SHP77 (cell line): ENCODE results near the gene CD72.

Source experiments
- DNase-seq, 2 experiments: peaks; one replicate each; lab custom pipeline; 2025; lab: John Stamatoyannopoulos, UW

CD72 gene, protein sequence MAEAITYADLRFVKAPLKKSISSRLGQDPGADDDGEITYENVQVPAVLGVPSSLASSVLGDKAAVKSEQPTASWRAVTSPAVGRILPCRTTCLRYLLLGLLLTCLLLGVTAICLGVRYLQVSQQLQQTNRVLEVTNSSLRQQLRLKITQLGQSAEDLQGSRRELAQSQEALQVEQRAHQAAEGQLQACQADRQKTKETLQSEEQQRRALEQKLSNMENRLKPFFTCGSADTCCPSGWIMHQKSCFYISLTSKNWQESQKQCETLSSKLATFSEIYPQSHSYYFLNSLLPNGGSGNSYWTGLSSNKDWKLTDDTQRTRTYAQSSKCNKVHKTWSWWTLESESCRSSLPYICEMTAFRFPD

DNA sequence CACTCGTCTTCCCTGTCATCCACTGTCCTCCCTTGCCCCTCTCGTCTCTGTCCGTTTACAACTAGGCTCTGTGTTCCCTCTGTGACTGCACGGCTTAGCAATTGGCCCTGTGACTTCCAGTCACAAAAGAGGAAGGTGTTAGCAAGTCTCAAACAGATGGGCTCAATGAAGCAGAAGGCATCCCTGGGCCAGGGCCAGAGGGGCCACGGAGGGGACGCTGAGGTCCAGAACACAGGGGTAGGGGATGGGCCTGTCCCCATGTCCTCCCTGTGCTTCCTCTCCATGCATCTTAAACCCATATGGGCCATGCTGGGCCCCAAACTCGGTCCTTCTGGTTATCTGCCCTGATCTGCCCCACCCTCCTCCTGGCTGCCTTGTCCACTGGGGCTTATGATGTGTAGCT is at the start of gene CD72:
CD72 (minus strand) TSS at position 89 of the 403 bp plus-strand sequence. CDS start 110 bp downstream, outside the sequence.
- DNase-seq = no peak

- DNase-seq = no peak
Measured at GRCh38 chr9:35667939-35668338, 49.7 kb upstream of the CD72 start.

DNA sequence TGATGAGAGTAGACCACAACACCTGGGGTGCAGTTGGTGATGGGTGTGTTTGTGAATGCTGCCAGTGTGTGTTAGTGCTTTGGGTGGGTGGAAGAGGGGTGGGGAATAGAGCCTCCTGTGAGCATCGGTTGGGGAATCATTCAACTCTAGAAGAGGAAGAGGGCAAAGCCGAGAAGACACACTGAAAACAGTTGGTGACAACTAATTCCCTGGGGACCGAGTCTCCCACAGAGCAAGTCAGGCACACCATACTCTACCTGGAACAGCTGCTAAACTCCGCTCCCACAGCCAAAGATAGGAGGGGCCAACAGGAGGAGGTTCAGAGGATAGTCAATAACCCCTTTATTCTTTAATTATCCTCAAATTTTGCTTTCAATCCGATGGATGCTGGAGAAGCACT is 48.3 kb upstream of the CD72 start:
- DNase-seq = no peak

GRCh38 chr9:35666045-35666444 is 47.8 kb upstream of the CD72 start:
- DNase-seq = no peak

- no peak for DNase-seq
Measured at GRCh38 chr9:35665471-35665818, 47.2 kb upstream of the CD72 start.

GRCh38 chr9:35664531-35665470 is 46.6 kb upstream of the CD72 start, which contains the start of gene ARHGEF39:
Gene ARHGEF39 (minus strand): TSS chr9:35665195. CDS start chr9:35665169, 26 bp downstream.
- DNase-seq = peak; percentile 61 to 79

- DNase-seq = no peak
Measured at GRCh38 chr9:35662437-35662836, 44.2 kb upstream of the CD72 start.

- no peak for DNase-seq
Measured at GRCh38 chr9:35661756-35662350, 43.6 kb upstream of the CD72 start.

DNA sequence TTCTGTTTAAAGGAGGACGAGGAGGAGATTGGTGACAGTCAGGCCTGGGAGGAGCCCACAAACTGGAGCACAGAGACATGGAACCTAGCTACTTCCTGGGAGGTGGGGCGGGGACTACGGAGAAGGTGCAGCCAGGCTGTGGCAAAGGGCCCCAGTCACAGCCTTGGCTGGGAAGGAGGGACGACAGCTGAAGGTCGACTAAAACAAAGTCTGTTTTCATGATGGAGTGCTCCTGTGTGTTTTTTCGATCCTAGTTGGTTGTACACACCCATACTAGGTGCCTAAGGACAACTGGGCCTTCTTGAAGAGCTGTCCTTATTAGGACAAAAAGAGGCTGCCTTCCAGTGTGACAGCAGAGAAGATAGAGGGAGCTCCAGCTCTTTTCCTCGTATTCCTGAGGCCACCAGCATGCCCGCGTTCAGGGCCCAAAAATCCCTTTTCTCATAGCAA is 42.8 kb upstream of the CD72 start:
- DNase-seq = no peak

GRCh38 chr9:35659340-35659739 is 41.1 kb upstream of the CD72 start:
- DNase-seq = no peak

- DNase-seq = peak in 1 of 2 experiments; percentile 11
Measured at GRCh38 chr9:35658968-35659220, 40.7 kb upstream of the CD72 start.

DNA sequence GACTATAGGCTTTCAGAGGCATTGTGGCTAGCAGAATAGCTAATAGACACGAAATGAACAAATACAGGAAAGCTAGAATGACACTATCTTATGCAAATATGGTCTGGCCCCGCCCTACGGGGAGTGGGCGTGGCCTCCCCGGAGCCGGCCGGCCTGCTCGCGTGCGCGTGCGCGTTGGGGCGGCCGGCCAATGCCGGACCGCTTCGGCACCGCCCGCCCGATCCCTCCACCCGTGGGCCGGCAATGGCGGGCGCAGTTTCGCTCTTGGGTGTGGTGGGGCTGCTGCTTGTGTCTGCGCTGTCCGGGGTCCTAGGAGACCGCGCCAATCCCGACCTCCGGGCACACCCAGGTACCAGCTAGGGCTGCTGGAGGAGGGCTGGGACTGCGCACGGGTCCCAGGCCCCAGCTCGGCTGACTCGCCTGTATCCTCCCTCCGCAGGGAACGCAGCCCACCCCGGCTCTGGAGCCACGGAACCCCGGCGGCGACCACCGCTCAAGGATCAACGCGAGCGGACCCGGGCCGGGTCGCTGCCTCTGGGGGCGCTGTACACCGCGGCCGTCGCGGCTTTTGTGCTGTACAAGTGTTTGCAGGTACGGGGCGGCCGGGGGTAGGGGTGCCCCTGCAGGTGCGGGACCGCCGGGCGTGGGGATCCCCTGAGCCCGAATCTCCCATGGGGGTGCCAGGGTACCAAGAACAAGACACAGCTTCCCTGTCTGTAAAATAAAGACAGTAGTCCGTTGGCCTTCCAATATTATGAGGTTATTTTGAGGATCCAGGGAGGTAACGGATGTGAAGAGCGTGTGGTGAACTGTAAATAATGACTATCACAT is 40.1 kb upstream of the CD72 start, which contains the start of gene CCDC107:
CCDC107 (plus strand) TSS at position 156 of the 831 bp plus-strand sequence; CDS start at position 244, 88 bp downstream.
- DNase-seq = peak in 1 of 2 experiments; percentile 50

DNA sequence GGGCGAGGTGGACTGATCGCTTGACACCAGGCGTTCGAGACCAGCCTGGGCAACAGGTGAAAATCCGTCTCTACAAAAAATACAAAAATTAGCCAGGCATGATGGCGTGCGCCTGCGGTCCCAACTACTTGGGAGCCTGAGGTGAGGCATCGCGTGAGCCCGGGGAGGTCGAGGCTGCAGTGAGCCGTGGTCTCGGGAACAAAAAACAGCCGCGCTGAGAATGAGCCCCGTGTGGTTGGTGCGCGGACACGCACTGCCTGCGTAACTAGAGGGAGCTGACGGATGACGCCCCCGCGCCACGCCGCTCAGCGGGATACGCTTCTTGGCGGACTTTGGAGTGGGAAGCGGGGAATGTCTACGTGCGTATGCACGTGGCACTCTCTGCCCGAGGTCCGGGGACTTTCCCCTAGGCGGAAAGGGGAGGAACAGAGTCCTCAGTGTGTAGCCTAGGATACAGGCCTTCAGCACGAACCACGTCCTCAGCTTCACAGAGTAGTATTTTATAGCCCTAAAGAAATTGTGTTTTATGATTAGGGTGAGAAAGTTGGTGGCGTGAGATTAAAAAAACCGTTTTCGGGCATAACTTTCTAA is 39.4 kb upstream of the CD72 start, which contains the start of gene RMRP:
RMRP (minus strand) TSS at position 474 of the 591 bp plus-strand sequence.
- DNase-seq = peak; percentile 87 to 93

DNA sequence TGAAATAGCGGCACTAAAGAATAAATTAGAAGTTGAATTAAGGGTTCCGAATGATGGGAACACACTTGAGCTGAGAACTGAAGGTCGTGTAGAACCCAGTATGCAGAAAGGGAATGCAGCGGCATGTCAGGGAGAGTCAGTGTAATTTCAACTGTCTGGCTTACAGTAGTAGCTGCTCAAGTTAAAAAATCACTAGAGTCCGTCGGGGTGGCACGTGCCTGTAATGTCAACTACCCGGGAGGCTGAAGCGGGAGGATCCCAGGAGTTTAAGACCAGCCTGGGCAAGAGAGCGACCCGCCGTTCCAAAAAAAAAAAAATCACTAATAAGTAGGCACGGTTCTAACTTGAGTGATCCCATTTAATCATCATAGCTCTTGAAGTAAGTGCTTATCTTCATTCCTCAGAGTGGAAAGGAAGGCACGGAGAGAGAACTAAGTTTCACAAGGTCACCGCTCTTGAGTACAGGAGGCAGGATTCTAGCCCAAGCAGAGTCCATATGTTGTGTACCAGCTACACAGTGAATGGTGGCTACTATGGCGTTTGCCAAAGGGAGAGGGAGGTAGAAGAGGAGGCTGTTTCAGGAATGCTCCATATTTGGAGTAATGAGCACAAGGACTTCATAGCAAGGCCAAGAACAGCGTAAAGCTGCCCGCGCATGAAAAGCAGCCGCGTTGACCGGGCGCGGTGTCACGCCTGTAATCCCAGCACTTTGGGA is 38.8 kb upstream of the CD72 start:
- no peak for DNase-seq

DNA sequence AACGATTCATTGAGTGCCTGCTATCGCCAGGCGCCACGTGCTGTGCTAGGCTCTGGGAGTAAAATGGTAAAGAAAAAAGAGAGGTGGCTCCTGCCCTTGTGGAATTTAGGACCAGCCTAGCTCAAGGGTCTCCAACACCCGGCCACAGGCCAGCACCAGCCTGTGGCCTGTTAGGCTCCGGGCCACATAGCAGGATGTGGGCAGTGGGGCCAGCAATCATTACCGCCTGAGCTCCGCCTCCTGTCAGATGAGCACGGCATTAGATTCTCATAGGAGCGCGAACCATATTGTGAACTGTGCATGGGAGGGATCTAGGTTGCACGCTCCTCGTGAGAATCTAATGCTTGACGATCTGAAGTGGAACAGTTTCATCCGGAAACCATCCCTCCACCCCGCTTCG is 38.1 kb upstream of the CD72 start:
- DNase-seq = no peak

- DNase-seq = no peak
Measured at GRCh38 chr9:35653611-35654010, 35.4 kb upstream of the CD72 start.

DNA sequence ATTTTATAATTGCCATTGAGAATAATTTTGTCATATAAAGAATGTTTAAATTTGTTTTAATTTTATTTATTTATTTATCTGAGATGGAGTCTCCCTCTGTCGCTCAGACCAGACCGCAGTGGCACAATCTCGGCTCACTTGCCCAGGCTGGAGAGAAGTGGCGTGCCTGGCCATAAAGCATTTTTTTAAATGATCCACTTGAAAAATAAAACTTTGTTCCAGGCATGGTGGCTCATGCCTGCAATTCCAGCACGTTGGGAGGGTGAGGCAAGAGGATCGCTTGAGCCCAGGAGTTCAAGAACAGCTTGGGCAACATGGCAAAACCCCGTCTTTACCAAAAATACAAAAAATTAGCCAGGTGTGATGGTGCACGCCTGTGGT is 34.6 kb upstream of the CD72 start:
- DNase-seq = no peak

- DNase-seq = no peak
Measured at GRCh38 chr9:35651956-35652828, 34.0 kb upstream of the CD72 start.

DNA sequence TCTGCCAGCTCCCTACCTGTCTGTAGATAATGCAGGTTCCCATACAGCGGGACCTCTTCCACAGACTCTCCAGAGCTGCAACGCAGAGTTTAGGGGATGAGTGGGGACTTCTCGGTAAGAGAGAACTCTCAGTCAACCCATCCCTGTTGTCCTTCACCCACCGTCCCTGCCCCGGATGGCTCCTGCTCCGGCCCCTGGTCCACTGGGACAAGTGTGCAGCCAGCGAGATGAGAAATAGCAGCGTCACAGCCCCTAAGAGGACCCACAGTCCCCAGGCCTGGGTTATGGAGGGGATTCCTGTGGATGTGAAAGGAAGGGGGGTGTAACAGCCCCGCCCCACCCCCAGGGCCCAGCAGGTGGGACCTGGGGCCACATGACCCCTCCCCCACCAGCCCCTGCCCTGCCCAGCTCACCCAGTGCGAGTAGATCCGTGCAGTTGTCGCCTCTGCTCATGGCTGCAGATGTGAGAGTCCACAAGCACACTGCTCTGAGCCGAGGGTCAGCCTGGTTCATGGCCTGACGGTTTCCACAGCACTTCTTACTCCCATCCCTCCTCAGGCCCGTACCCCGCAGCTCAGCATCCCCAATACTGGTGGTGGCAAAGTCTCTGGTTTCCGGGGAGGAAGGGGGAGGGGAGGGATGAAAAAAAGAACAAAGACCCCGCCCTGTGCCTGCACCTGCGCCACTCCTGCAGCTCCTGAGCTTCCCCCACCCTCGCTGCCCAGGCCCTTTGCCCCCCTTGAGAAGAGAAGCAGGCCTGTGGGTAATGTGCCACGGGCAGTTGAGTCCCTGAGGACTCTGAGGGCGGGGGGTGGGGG is 32.3 kb upstream of the CD72 start, which contains the start of gene SIT1:
SIT1 (minus strand) TSS at position 591 of the 818 bp plus-strand sequence; CDS start at position 513, 78 bp downstream.
- no peak for DNase-seq
